HEK293 (cell line): ENCODE data around the gene TIMM10.

ENCODE experiments used
- CTCF ChIA-PET: fragments of 350-600 bp; formaldehyde crosslinking; extraction: SDS; loops from one replicate; lab custom pipeline; 2021; ENCODE audit warnings: antibody characterized with exemption; lab: Yijun Ruan, JAX
- POLR2A ChIA-PET: fragments of 300-600 bp; formaldehyde crosslinking; extraction: SDS; loops from one replicate; lab custom pipeline; 2020; ENCODE audit warnings: antibody characterized with exemption, inconsistent platforms; lab: Yijun Ruan, JAX
- H3K27ac ChIP-seq: fragments of 200-500 bp; sonication (Bioruptor generic); 2 replicates; pipeline ENCODE4 v1.5.1; 2014; ENCODE audit warnings: low read depth, low read length, control low read depth, inconsistent platforms; ENCODE audit errors: extremely low read depth
- H3K36me3 ChIP-seq, 2 experiments: fragments of 200-500 bp in 1 of 2; sonication (Bioruptor generic) in 1 of 2; 1 replicate in 1 of 2; 2 replicates in 1 of 2; pipeline ENCODE4 v1.5.1; 2014 to 2017; ENCODE audit warnings: inconsistent platforms in 2 of 2, low read length in 2 of 2; ENCODE audit not compliant: control insufficient read depth in 2 of 2, insufficient read depth in 1 of 2
- H3K4me1 ChIP-seq: fragments of 200-500 bp; sonication (Bioruptor generic); 2 replicates; pipeline ENCODE4 v1.5.1; 2014; ENCODE audit warnings: mild to moderate bottlenecking, low read length, inconsistent platforms; ENCODE audit not compliant: control insufficient read depth, insufficient read depth
- H3K4me3 ChIP-seq: 2 replicates; pipeline ENCODE4 v1.5.1; 2011; ENCODE audit warnings: low read depth, mild to moderate bottlenecking, control low read depth, low read length, moderate library complexity
- H3K9me3 ChIP-seq: fragments of 200-500 bp; sonication (Bioruptor generic); 2 replicates; pipeline ENCODE4 v1.5.1; 2014; ENCODE audit warnings: low read depth, low read length, inconsistent platforms; ENCODE audit not compliant: control insufficient read depth, insufficient read depth
- FEZF1 ChIP-seq: fragments of 450-650 bp; formaldehyde crosslinking; IDR thresholded peaks from 2 replicates; pipeline ENCODE4 v1.5.1; 2016; ENCODE audit warnings: missing biosample characterization, missing genetic modification characterization
- HOXA7 ChIP-seq: sonication (generic); formaldehyde crosslinking; IDR thresholded peaks from 2 replicates; pipeline ENCODE4 v1.8.1; 2022; ENCODE audit warnings: missing genetic modification reagents, borderline replicate concordance
- HOXD13 ChIP-seq: sonication (generic); formaldehyde crosslinking; IDR thresholded peaks from 2 replicates; pipeline ENCODE4 v1.8.0; 2022; ENCODE audit warnings: missing genetic modification reagents, borderline replicate concordance
- KLF1 ChIP-seq: fragments of 450-650 bp; formaldehyde crosslinking; IDR thresholded peaks from 2 replicates; pipeline ENCODE4 v1.5.1; 2016; ENCODE audit warnings: missing biosample characterization, missing genetic modification characterization
- KLF10 ChIP-seq: fragments of 450-650 bp; IDR thresholded peaks from 2 replicates; pipeline ENCODE4 v1.5.1; 2018; ENCODE audit warnings: missing biosample characterization, mild to moderate bottlenecking, missing genetic modification characterization
- KLF16 ChIP-seq: fragments of 450-650 bp; formaldehyde crosslinking; IDR thresholded peaks from 2 replicates; pipeline ENCODE4 v1.5.1; 2017; ENCODE audit warnings: missing biosample characterization, missing genetic modification characterization
- KLF9 ChIP-seq: fragments of 450-650 bp; formaldehyde crosslinking; IDR thresholded peaks from 2 replicates; pipeline ENCODE4 v1.5.1; 2016; ENCODE audit warnings: missing biosample characterization, missing genetic modification characterization, low read depth
- PATZ1 ChIP-seq: fragments of 450-650 bp; formaldehyde crosslinking; IDR thresholded peaks from 2 replicates; pipeline ENCODE4 v1.5.1; 2016; ENCODE audit warnings: missing biosample characterization, missing genetic modification characterization
- TRIM28 ChIP-seq: IDR thresholded peaks from 2 replicates; pipeline ENCODE4 v1.6.1; 2011; ENCODE audit warnings: low read length, control low read depth, borderline replicate concordance
- ZBTB17 ChIP-seq: fragments of 450-650 bp; formaldehyde crosslinking; IDR thresholded peaks from 2 replicates; pipeline ENCODE4 v1.5.1; 2016; ENCODE audit warnings: missing biosample characterization, missing genetic modification characterization
- ZBTB26 ChIP-seq: fragments of 450-650 bp; formaldehyde crosslinking; optimal IDR thresholded peaks from 2 replicates; pipeline ENCODE3; 2016; ENCODE audit warnings: missing biosample characterization, mild to moderate bottlenecking, missing genetic modification characterization
- ZFHX2 ChIP-seq: fragments of 450-650 bp; formaldehyde crosslinking; conservative IDR thresholded peaks from 2 replicates; pipeline ENCODE4 v1.5.1; 2016; ENCODE audit warnings: missing biosample characterization, missing genetic modification characterization
- ZFP41 ChIP-seq: fragments of 450-650 bp; formaldehyde crosslinking; IDR thresholded peaks from 2 replicates; pipeline ENCODE4 v1.5.1; 2016; ENCODE audit warnings: missing biosample characterization, missing genetic modification characterization, borderline replicate concordance
- ZNF112 ChIP-seq: fragments of 450-650 bp; formaldehyde crosslinking; IDR thresholded peaks from 2 replicates; pipeline ENCODE4 v1.5.0; 2017; ENCODE audit warnings: missing biosample characterization, missing genetic modification characterization
- ZNF138 ChIP-seq: fragments of 450-650 bp; formaldehyde crosslinking; IDR thresholded peaks from 2 replicates; pipeline ENCODE4 v1.5.1; 2016; ENCODE audit warnings: missing biosample characterization, missing genetic modification characterization, borderline replicate concordance
- ZNF23 ChIP-seq: fragments of 450-650 bp; formaldehyde crosslinking; IDR thresholded peaks from 2 replicates; pipeline ENCODE4 v1.5.1; 2016; ENCODE audit warnings: missing biosample characterization, missing genetic modification characterization, borderline replicate concordance
- ZNF274 ChIP-seq, 2 experiments: fragments of 200-500 bp in 1 of 2; fragments of 450-650 bp in 1 of 2; sonication (Bioruptor generic) in 1 of 2; formaldehyde crosslinking in 1 of 2; IDR thresholded peaks; 2 replicates each; pipeline versions ENCODE4 v1.5.1 to v1.6.1; 2014 to 2016; ENCODE audit warnings: borderline replicate concordance in 1 of 2, inconsistent platforms in 1 of 2, low read length in 1 of 2, missing biosample characterization in 1 of 2, missing genetic modification characterization in 1 of 2
- ZNF280D ChIP-seq: fragments of 450-650 bp; formaldehyde crosslinking; IDR thresholded peaks from 2 replicates; pipeline ENCODE4 v1.5.1; 2016; ENCODE audit warnings: missing biosample characterization, missing genetic modification characterization
- ZNF311 ChIP-seq: fragments of 450-650 bp; formaldehyde crosslinking; IDR thresholded peaks from 2 replicates; pipeline ENCODE4 v1.5.1; 2017; ENCODE audit warnings: missing biosample characterization, missing genetic modification characterization, borderline replicate concordance
- ZNF341 ChIP-seq: fragments of 450-650 bp; formaldehyde crosslinking; IDR thresholded peaks from 2 replicates; pipeline ENCODE4; 2016; ENCODE audit warnings: low read depth, missing biosample characterization, missing genetic modification characterization
- ZNF350 ChIP-seq: fragments of 450-650 bp; formaldehyde crosslinking; IDR thresholded peaks from 2 replicates; pipeline ENCODE4 v1.5.0; 2017; ENCODE audit warnings: missing biosample characterization, mild to moderate bottlenecking, missing genetic modification characterization
- ZNF404 ChIP-seq: fragments of 450-650 bp; formaldehyde crosslinking; IDR thresholded peaks from 2 replicates; pipeline ENCODE4 v1.5.1; 2017; ENCODE audit warnings: missing biosample characterization, missing genetic modification characterization
- ZNF521 ChIP-seq: fragments of 450-650 bp; formaldehyde crosslinking; IDR thresholded peaks from 2 replicates; pipeline ENCODE4 v1.5.1; 2017; ENCODE audit warnings: missing biosample characterization, mild to moderate bottlenecking, missing genetic modification characterization
- ZNF560 ChIP-seq: fragments of 450-650 bp; formaldehyde crosslinking; IDR thresholded peaks from 2 replicates; pipeline ENCODE4 v1.5.1; 2017; ENCODE audit warnings: missing biosample characterization, missing genetic modification characterization, borderline replicate concordance
- ZNF670 ChIP-seq: fragments of 450-650 bp; formaldehyde crosslinking; IDR thresholded peaks from 2 replicates; pipeline ENCODE4 v1.5.1; 2016; ENCODE audit warnings: missing biosample characterization, missing genetic modification characterization, low read depth
- ZNF768 ChIP-seq: fragments of 450-650 bp; formaldehyde crosslinking; IDR thresholded peaks from 2 replicates; pipeline ENCODE4 v1.5.1; 2018; ENCODE audit warnings: missing biosample characterization, mild to moderate bottlenecking, missing genetic modification characterization
- ZNF777 ChIP-seq: fragments of 450-650 bp; formaldehyde crosslinking; IDR thresholded peaks from 2 replicates; pipeline ENCODE4 v1.5.1; 2017; ENCODE audit warnings: missing biosample characterization, missing genetic modification characterization, borderline replicate concordance
- ZNF791 ChIP-seq: fragments of 450-650 bp; formaldehyde crosslinking; IDR thresholded peaks from 2 replicates; pipeline ENCODE4 v1.5.1; 2016; ENCODE audit warnings: missing biosample characterization, missing genetic modification characterization
- ZNF792 ChIP-seq: fragments of 450-650 bp; formaldehyde crosslinking; IDR thresholded peaks from 2 replicates; pipeline ENCODE4 v1.5.1; 2016; ENCODE audit warnings: missing biosample characterization, missing genetic modification characterization

The TIMM10 gene

GRCh38 chr11:57516061-57516443, 14.5 kb downstream of the TIMM10 start:
- no peaks in the 10 kb centered on the region for H3K4me1 ChIP-seq
- H3K27ac ChIP-seq: no peak overlapping the region
- H3K4me3 ChIP-seq: peak overlapping the region; percentile 59
- TF ChIP-seq FEZF1 (tag by site-specific recombination) (no peak), ZBTB17 (tag by site-specific recombination) (no peak), ZNF521 (tag by site-specific recombination) (no peak), ZNF670 (tag by site-specific recombination) (no peak), ZNF138 (no peak), ZNF311 (tag by site-specific recombination) (no peak), ZNF274 (IDR thresholded peaks at IDR 0.05; ENCODE audit: low read length) (no peak), ZNF274 (tag by site-specific recombination; IDR thresholded peaks at IDR 0.05; ENCODE audit: borderline replicate concordance) (no peak), KLF16 (no peak), ZNF560 (no peak), ZNF23 (no peak), ZFHX2 (tag by site-specific recombination) (no peak), ZNF280D (tag by site-specific recombination) (no peak), TRIM28 (no peak), ZNF404 (tag by site-specific recombination) (no peak), ZNF768 (tag by site-specific recombination) (no peak)
- TF ChIP-seq, all 188 proteins: peak for 0
- CTCF ChIA-PET: interaction anchor here (0.6 to 6.7 kb wide), 9 partner anchors 11 to 262 kb away, joined by 3 to 71 read pairs (median 5); no protein-coding TSS in a partner anchor
- POLR2A ChIA-PET: interaction anchor here (0.7 to 2.7 kb wide), 5 partner anchors 8 to 124 kb away, joined by 3 to 15 read pairs (median 4); no protein-coding TSS in a partner anchor
- H3K36me3 ChIP-seq: no peaks in the 10 kb centered on the region
- no peaks in the 10 kb centered on the region for H3K9me3 ChIP-seq

- ChIA-PET POLR2A (interaction anchor here (0.7 to 2.7 kb wide), 6 partner anchors 9 to 124 kb away, joined by 3 to 15 read pairs (median 4); no protein-coding TSS in a partner anchor), CTCF (interaction anchor here (0.7 to 6.7 kb wide), 8 partner anchors 12 to 1052 kb away, joined by 3 to 71 read pairs (median 4); no protein-coding TSS in a partner anchor)
- Histone ChIP-seq H3K9me3 (no peaks in the 10 kb centered on the region), H3K4me1 (no peaks in the 10 kb centered on the region), H3K4me3 (peak within 1 kb of the TSS; percentile 59), H3K36me3 (no peaks in the 10 kb centered on the region), H3K27ac (peak within 1 kb of the TSS; percentile 11; the same call in 1 of the 2 replicates)
- TF ChIP-seq ZNF350 (tag by site-specific recombination) (no peak), ZFP41 (no peak), ZBTB17 (tag by site-specific recombination) (peak; percentile 38; the same call in 1 of the 2 replicates), ZNF791 (tag by site-specific recombination) (no peak), ZBTB26 (peak; percentile 87), ZNF777 (tag by site-specific recombination) (no peak), ZNF792 (tag by site-specific recombination) (no peak), HOXD13 (CRISPR knock-in tag) (no peak), KLF10 (tag by site-specific recombination) (0 out of 2 replicates have a peak, but pooled peaks have one; percentile 17), ZNF341 (tag by site-specific recombination) (peak; percentile 32; the same call in 1 of the 2 replicates), KLF1 (tag by site-specific recombination) (peak; percentile 61), ZNF112 (tag by site-specific recombination) (no peak), KLF9 (tag by site-specific recombination) (peak; percentile 45; the same call in 1 of the 2 replicates), HOXA7 (CRISPR knock-in tag) (no peak), PATZ1 (peak; percentile 93)
Observed at GRCh38 chr11:57515332-57516060, 15.1 kb downstream of the TIMM10 start, which contains the start of gene SLC43A1. TSS of gene SLC43A1 (minus strand) at chr11:57515702. CDS start at chr11:57514111, 1,591 bp downstream.
